ENCODE measurements around the gene SLC7A4. TPM values are rescaled to one million over a fixed set of nuclear protein-coding genes. Genes with fewer than 3 reads are reported as not detected.

SLC7A4 gene
- total and polyA plus RNA-seq, 10 of the 15 experiments (the other 5 are each of a cell fraction or from before 2014, with no cell fraction given): 0.06 to 0.25 (median 0.14) TPM; not detected in 6

DNA sequence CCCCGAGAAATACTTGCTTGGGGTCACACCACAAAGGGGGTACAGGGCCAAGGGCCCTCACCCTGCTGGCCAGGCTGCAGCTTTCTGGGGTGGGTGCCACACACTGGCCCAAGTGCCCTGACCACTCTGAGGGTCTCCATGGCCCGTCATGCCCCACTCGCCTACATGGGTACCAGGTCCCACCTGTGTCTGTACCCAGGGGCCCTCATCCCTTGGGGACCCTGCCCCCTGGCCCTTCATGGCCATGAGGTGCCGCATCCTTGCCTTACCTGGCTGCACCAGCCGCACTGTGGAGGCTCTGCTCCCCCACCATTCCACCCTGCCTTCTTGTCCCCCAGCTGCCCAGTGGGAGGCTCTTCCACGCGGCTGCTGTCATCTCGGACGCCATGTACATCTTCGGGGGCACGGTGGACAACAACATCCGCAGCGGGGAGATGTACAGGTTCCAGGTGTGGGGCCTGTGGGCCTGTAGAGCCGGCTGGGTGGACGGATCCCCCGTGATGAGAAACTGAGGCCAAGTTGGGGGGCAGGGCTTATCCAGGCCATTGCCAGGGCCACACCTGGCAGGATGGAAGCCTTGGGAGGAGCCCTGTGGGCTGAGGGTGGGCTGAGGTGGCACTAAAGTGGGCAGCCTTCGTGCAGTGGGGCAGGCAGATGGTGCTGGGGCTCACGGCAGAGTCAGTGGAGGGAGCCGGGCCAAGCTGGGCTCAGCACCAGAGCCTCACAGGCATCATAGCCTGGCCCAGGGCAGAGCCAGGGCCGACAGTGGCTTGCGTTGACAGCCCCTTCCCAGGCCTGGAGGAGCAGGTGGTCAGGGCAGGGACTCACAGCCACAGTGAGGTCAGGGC is 39.7 kb downstream of the SLC7A4 start:
- Histone ChIP-seq H3K79me2 (ENCODE audit: control insufficient read depth, insufficient read depth, low read length) (no peaks in the 10 kb centered on the region), H3K4me2 (ENCODE audit: control insufficient read depth, insufficient read depth) (no peak overlapping the region), H3K4me1 (ENCODE audit: control insufficient read depth, insufficient read depth, low read length) (no peaks in the 10 kb centered on the region), H3K36me3 (ENCODE audit: control insufficient read depth in 2 of 2, insufficient read depth in 2 of 2, low read length in 1 of 2) (peaks cover 2 to 3% of the 10 kb centered on the region in 2 experiments; a peak in 2 of 4 replicates), H2AFZ (ENCODE audit: control insufficient read depth, low read depth, low read length) (no peak overlapping the region), H3K9me3 (replicated peaks; ENCODE audit: control insufficient read depth, insufficient read depth, low read length) (no peaks in the 10 kb centered on the region), H3K9ac (ENCODE audit: control insufficient read depth, insufficient read depth, low read length) (no peak overlapping the region), H3K27me3 (replicated peaks in 1 of 2; ENCODE audit: control insufficient read depth in 2 of 2, insufficient read depth in 2 of 2, low read length in 1 of 2) (no peaks in the 10 kb centered on the region), H4K20me1 (ENCODE audit: control insufficient read depth, insufficient read depth) (no peaks in the 10 kb centered on the region), H3K27ac (ENCODE audit: control insufficient read depth, insufficient read depth) (no peak overlapping the region), H3K4me3 (no peak overlapping the region)
- ChIA-PET SMC1A (ENCODE audit: uncharacterized antibody, unreplicated experiment) (no interaction called here), RAD21 (ENCODE audit: unreplicated experiment) (no interaction called here), CTCF (no interaction called here), POLR2A (interaction anchor here (0.6 to 1.7 kb wide), 2 partner anchors 11 to 13 kb away, joined by 4 to 5 read pairs; partner anchors contain the start of gene LZTR1)
- WGBS (ENCODE audit: insufficient coverage, insufficient replicate concordance, low lambda C conversion rate, missing lambda C conversion rate): 87% methylated on average over 21 of the region's 21 CpGs
- in situ Hi-C loops (cut with MboI) (no loop called here), intact Hi-C loops (cut with micrococcal nuclease; ENCODE audit: unreplicated experiment) (no loop called here)
- DNase-seq (ENCODE audit: low read depth, low spot score): no peak
- no peak for FAIRE-seq
- TF ChIP-seq EED (IDR thresholded peaks at IDR 0.05; ENCODE audit: low read depth) (no peak), SREBF1 (IDR thresholded peaks at IDR 0.05; ENCODE audit: low read length) (no peak), POU2F2 (IDR thresholded peaks at IDR 0.05; ENCODE audit: borderline replicate concordance, low read depth, low read length) (no peak), STAT1 (conservative IDR thresholded peaks at IDR 0.05) (no peak), BACH1 (IDR thresholded peaks at IDR 0.05; ENCODE audit: borderline replicate concordance) (no peak), CEBPB (IDR thresholded peaks at IDR 0.05; ENCODE audit: borderline replicate concordance in 1 of 2, low read depth in 2 of 2, low read length in 2 of 2) (no peak)
- TF ChIP-seq, protein P1, sequence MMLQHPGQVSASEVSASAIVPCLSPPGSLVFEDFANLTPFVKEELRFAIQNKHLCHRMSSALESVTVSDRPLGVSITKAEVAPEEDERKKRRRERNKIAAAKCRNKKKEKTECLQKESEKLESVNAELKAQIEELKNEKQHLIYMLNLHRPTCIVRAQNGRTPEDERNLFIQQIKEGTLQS (IDR thresholded peaks at IDR 0.05; ENCODE audit: borderline replicate concordance, extremely low read depth, low read depth, low read length): no peak
- TF ChIP-seq, protein P2, sequence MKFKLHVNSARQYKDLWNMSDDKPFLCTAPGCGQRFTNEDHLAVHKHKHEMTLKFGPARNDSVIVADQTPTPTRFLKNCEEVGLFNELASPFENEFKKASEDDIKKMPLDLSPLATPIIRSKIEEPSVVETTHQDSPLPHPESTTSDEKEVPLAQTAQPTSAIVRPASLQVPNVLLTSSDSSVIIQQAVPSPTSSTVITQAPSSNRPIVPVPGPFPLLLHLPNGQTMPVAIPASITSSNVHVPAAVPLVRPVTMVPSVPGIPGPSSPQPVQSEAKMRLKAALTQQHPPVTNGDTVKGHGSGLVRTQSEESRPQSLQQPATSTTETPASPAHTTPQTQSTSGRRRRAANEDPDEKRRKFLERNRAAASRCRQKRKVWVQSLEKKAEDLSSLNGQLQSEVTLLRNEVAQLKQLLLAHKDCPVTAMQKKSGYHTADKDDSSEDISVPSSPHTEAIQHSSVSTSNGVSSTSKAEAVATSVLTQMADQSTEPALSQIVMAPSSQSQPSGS (IDR thresholded peaks at IDR 0.05; ENCODE audit: low read length): no peak
- BruUV-seq (replicated peaks): no TSS peak
- no peak for ATAC-seq

Measured in GM12878 (cell line).